ENCODE results near the gene ATP9B.

Gene ATP9B

GRCh38 chr18:79405019-79405780, 336.0 kb downstream of the ATP9B start:
- no peak overlapping the region for H2AK5ac ChIP-seq (ENCODE audit: low read length)
- no peak overlapping the region for H3K4me2 ChIP-seq (ENCODE audit: low read length)
- DNase-seq = no peak
- no peaks in the 10 kb centered on the region for H3K79me2 ChIP-seq (ENCODE audit: control insufficient read depth, insufficient read depth, low read length)
- no peak overlapping the region for H3K27ac ChIP-seq (ENCODE audit: low read depth, low read length)
- H3K4me3 ChIP-seq (ENCODE audit: low read length) = no peak overlapping the region
- no peak overlapping the region for H3K56ac ChIP-seq (ENCODE audit: low read length)
- H3K36me3 ChIP-seq (ENCODE audit: control insufficient read depth, insufficient read depth, low read length) = no peaks in the 10 kb centered on the region
- WGBS (ENCODE audit: extremely low coverage, insufficient coverage, low lambda C conversion rate) = no CpG with 5 or more reads among the region's 23 CpGs
- no peak overlapping the region for H4K5ac ChIP-seq (ENCODE audit: low read length)
- H3K27me3 ChIP-seq (ENCODE audit: insufficient read depth, low read length, poor library complexity) = no peaks in the 10 kb centered on the region
- H3K4me1 ChIP-seq (ENCODE audit: control insufficient read depth, low read depth, low read length) = no peaks in the 10 kb centered on the region
- peaks cover 2% of the 10 kb centered on the region for H3K79me1 ChIP-seq (ENCODE audit: low read length)
- no peak overlapping the region for H4K8ac ChIP-seq (ENCODE audit: low read depth, low read length)
- no peak overlapping the region for H2BK15ac ChIP-seq (replicated peaks; ENCODE audit: low read depth)
- H3K18ac ChIP-seq (ENCODE audit: low read length) = no peak overlapping the region
- H2BK120ac ChIP-seq (ENCODE audit: low read depth, low read length) = no peak overlapping the region
- H2BK5ac ChIP-seq (ENCODE audit: low read length) = no peak overlapping the region
- no peak overlapping the region for H3K4ac ChIP-seq (ENCODE audit: low read depth, low read length)
- no peak overlapping the region for H3K23ac ChIP-seq (ENCODE audit: low read length)
- H3K9ac ChIP-seq (ENCODE audit: low read length) = no peak overlapping the region

- Histone ChIP-seq H3K27me3 (ENCODE audit: insufficient read depth, low read length, poor library complexity) (no peaks in the 10 kb centered on the region), H4K5ac (ENCODE audit: low read length) (no peak overlapping the region), H3K23ac (ENCODE audit: low read length) (no peak overlapping the region), H3K56ac (ENCODE audit: low read length) (no peak overlapping the region), H3K27ac (ENCODE audit: low read depth, low read length) (no peak overlapping the region), H2BK5ac (ENCODE audit: low read length) (no peak overlapping the region), H3K4ac (ENCODE audit: low read depth, low read length) (no peak overlapping the region), H3K9ac (ENCODE audit: low read length) (no peak overlapping the region), H3K4me2 (ENCODE audit: low read length) (no peak overlapping the region), H2BK120ac (ENCODE audit: low read depth, low read length) (no peak overlapping the region), H3K79me2 (ENCODE audit: control insufficient read depth, insufficient read depth, low read length) (no peaks in the 10 kb centered on the region), H3K4me1 (ENCODE audit: control insufficient read depth, low read depth, low read length) (no peaks in the 10 kb centered on the region), H3K18ac (ENCODE audit: low read length) (no peak overlapping the region), H3K36me3 (ENCODE audit: control insufficient read depth, insufficient read depth, low read length) (no peaks in the 10 kb centered on the region), H3K79me1 (ENCODE audit: low read length) (peaks cover 2% of the 10 kb centered on the region), H4K8ac (ENCODE audit: low read depth, low read length) (no peak overlapping the region), H3K4me3 (ENCODE audit: low read length) (no peak overlapping the region), H2AK5ac (ENCODE audit: low read length) (no peak overlapping the region), H2BK15ac (replicated peaks; ENCODE audit: low read depth) (no peak overlapping the region)
- no peak for DNase-seq
- WGBS (ENCODE audit: extremely low coverage, insufficient coverage, low lambda C conversion rate) = no CpG with 5 or more reads among the region's 27 CpGs
These were observed 336.8 kb downstream of the ATP9B start for GRCh38 chr18:79405781-79406575.

GRCh38 chr18:79406708-79407107, 337.5 kb downstream of the ATP9B start:
- Histone ChIP-seq H3K4me2 (ENCODE audit: low read length) (no peak overlapping the region), H3K79me2 (ENCODE audit: control insufficient read depth, insufficient read depth, low read length) (no peaks in the 10 kb centered on the region), H3K56ac (ENCODE audit: low read length) (no peak overlapping the region), H3K27me3 (ENCODE audit: insufficient read depth, low read length, poor library complexity) (no peaks in the 10 kb centered on the region), H3K4me1 (ENCODE audit: control insufficient read depth, low read depth, low read length) (no peaks in the 10 kb centered on the region), H3K36me3 (ENCODE audit: control insufficient read depth, insufficient read depth, low read length) (no peaks in the 10 kb centered on the region), H2BK5ac (ENCODE audit: low read length) (no peak overlapping the region), H4K5ac (ENCODE audit: low read length) (no peak overlapping the region), H2BK120ac (ENCODE audit: low read depth, low read length) (no peak overlapping the region), H3K4me3 (ENCODE audit: low read length) (no peak overlapping the region), H3K4ac (ENCODE audit: low read depth, low read length) (no peak overlapping the region), H2BK15ac (replicated peaks; ENCODE audit: low read depth) (no peak overlapping the region), H2AK5ac (ENCODE audit: low read length) (no peak overlapping the region), H4K8ac (ENCODE audit: low read depth, low read length) (no peak overlapping the region), H3K79me1 (ENCODE audit: low read length) (peaks cover 2% of the 10 kb centered on the region), H3K18ac (ENCODE audit: low read length) (no peak overlapping the region), H3K9ac (ENCODE audit: low read length) (no peak overlapping the region), H3K27ac (ENCODE audit: low read depth, low read length) (no peak overlapping the region), H3K23ac (ENCODE audit: low read length) (no peak overlapping the region)
- no peak for DNase-seq
- no CpG with 5 or more reads among the region's 30 CpGs for WGBS (ENCODE audit: extremely low coverage, insufficient coverage, low lambda C conversion rate)

GRCh38 chr18:79409313-79409712, 340.1 kb downstream of the ATP9B start:
- H2BK5ac ChIP-seq (ENCODE audit: low read length) = no peak overlapping the region
- no peak overlapping the region for H3K4ac ChIP-seq (ENCODE audit: low read depth, low read length)
- H3K36me3 ChIP-seq (ENCODE audit: control insufficient read depth, insufficient read depth, low read length) = no peaks in the 10 kb centered on the region
- no peaks in the 10 kb centered on the region for H3K27me3 ChIP-seq (ENCODE audit: insufficient read depth, low read length, poor library complexity)
- H2BK120ac ChIP-seq (ENCODE audit: low read depth, low read length) = no peak overlapping the region
- no peak overlapping the region for H2BK15ac ChIP-seq (replicated peaks; ENCODE audit: low read depth)
- no peak overlapping the region for H3K4me3 ChIP-seq (ENCODE audit: low read length)
- no peak overlapping the region for H3K18ac ChIP-seq (ENCODE audit: low read length)
- H2AK5ac ChIP-seq (ENCODE audit: low read length) = no peak overlapping the region
- no peaks in the 10 kb centered on the region for H3K79me2 ChIP-seq (ENCODE audit: control insufficient read depth, insufficient read depth, low read length)
- H4K8ac ChIP-seq (ENCODE audit: low read depth, low read length) = no peak overlapping the region
- H3K4me2 ChIP-seq (ENCODE audit: low read length) = no peak overlapping the region
- H3K79me1 ChIP-seq (ENCODE audit: low read length) = peaks cover 2% of the 10 kb centered on the region
- WGBS (ENCODE audit: extremely low coverage, insufficient coverage, low lambda C conversion rate) = 100% methylated on average over 3 of the region's 3 CpGs
- no peak overlapping the region for H3K9ac ChIP-seq (ENCODE audit: low read length)
- H3K56ac ChIP-seq (ENCODE audit: low read length) = no peak overlapping the region
- DNase-seq = no peak
- no peaks in the 10 kb centered on the region for H3K4me1 ChIP-seq (ENCODE audit: control insufficient read depth, low read depth, low read length)
- H3K27ac ChIP-seq (ENCODE audit: low read depth, low read length) = no peak overlapping the region
- H4K5ac ChIP-seq (ENCODE audit: low read length) = no peak overlapping the region
- H3K23ac ChIP-seq (ENCODE audit: low read length) = no peak overlapping the region

GRCh38 chr18:79410171-79410641, 341.0 kb downstream of the ATP9B start:
- Histone ChIP-seq H3K27me3 (ENCODE audit: insufficient read depth, low read length, poor library complexity) (no peaks in the 10 kb centered on the region), H2BK5ac (ENCODE audit: low read length) (no peak overlapping the region), H4K5ac (ENCODE audit: low read length) (no peak overlapping the region), H3K18ac (ENCODE audit: low read length) (no peak overlapping the region), H3K9ac (ENCODE audit: low read length) (no peak overlapping the region), H3K56ac (ENCODE audit: low read length) (no peak overlapping the region), H3K4me1 (ENCODE audit: control insufficient read depth, low read depth, low read length) (no peaks in the 10 kb centered on the region), H2AK5ac (ENCODE audit: low read length) (no peak overlapping the region), H4K8ac (ENCODE audit: low read depth, low read length) (no peak overlapping the region), H3K79me1 (ENCODE audit: low read length) (no peaks in the 10 kb centered on the region), H3K79me2 (ENCODE audit: control insufficient read depth, insufficient read depth, low read length) (no peaks in the 10 kb centered on the region), H3K27ac (ENCODE audit: low read depth, low read length) (no peak overlapping the region), H2BK120ac (ENCODE audit: low read depth, low read length) (no peak overlapping the region), H2BK15ac (replicated peaks; ENCODE audit: low read depth) (no peak overlapping the region), H3K4me3 (ENCODE audit: low read length) (no peak overlapping the region), H3K4me2 (ENCODE audit: low read length) (no peak overlapping the region), H3K23ac (ENCODE audit: low read length) (no peak overlapping the region), H3K36me3 (ENCODE audit: control insufficient read depth, insufficient read depth, low read length) (no peaks in the 10 kb centered on the region), H3K4ac (ENCODE audit: low read depth, low read length) (no peak overlapping the region)
- DNase-seq = no peak
- no CpG with 5 or more reads among the region's 30 CpGs for WGBS (ENCODE audit: extremely low coverage, insufficient coverage, low lambda C conversion rate)
